ENCODE results near the gene DNAJC30.
"Not testable (repeated sequence)": the region's sequence is repeated elsewhere in the genome, so short reads cannot be mapped to it uniquely, and the experiment has no call there.

DNAJC30 gene

DNA sequence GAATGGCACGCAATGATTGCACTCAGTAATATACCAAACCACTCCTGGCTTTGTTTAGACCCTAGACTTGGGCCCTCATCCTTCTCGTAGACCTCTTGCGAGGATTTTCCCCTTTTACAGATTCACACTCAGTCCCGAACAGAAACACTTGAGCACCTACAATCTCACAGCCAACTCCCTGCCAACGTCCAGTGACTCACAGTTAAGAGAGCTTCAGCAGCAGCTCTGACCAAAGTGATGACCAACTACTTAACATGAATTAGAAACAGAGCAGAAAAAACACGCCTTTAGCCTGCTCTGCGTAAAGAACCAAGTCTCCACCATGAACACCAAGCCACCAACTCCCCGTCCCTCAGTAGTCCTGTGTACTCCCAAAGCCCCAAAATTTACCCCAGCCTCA is 2.2 kb downstream of the DNAJC30 start:
- no peak for DNase-seq (ENCODE audit: low spot score)

DNA sequence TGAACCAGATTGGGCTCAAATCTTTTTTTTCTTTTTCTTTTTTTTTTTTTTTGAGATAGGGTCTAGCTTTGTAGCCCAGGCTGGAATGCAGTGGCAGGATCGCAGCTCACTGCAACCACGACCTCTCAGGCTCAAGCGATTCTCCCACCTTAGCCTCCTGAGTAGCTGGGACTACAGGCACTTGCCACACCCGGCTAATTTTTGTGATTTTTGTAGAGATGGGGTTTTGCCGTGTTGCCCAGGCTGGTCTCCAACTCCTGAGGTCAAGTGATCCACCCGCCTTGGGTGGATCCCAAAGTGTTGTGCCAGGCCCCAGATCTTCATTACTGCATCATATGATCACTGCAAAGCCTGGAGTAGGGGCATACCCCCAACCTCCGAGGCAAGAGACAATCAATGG is 2.8 kb downstream of the DNAJC30 start:
- DNase-seq (ENCODE audit: low spot score), result no peak

DNA sequence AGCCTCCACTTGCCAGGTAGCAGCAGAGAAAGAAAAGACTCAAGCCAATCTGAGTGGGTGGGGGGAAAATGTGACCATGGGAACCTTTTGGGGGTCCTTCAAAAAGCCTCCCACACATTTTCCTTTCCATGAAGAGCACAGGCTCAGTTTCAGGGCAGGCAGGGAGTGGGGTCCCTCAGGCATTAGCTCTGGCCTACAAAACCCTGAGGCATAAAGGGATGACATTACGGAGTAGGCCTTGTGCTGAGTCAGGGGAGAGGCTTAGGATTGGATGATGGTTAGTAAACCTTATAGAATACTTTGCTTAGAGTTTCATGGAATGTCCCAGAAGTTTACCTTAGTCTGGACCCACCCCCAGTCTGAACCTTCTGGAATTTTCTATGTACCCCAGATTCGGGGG is 3.5 kb downstream of the DNAJC30 start:
- no peak for DNase-seq (ENCODE audit: low spot score)

DNA sequence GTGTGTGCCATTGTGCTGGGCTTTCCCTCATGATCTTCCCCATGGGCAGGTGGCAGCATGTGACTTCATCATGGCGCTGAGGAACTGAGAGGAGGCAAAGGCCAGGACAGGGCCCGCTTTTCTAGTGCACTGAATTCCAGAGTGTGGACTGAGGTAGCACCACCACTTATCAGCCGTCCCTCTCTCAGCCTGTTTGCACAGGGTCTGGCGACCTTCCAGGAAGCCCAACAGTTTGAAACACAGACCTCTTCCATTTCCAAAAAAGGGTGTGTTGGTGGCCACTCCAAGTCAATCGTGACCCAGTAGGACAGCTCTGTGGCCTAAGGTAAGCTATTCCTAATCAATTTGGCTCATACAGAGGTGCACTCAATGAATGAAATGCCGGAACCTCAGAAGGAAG is 4.4 kb downstream of the DNAJC30 start:
- no peak for DNase-seq (ENCODE audit: low spot score)

DNA sequence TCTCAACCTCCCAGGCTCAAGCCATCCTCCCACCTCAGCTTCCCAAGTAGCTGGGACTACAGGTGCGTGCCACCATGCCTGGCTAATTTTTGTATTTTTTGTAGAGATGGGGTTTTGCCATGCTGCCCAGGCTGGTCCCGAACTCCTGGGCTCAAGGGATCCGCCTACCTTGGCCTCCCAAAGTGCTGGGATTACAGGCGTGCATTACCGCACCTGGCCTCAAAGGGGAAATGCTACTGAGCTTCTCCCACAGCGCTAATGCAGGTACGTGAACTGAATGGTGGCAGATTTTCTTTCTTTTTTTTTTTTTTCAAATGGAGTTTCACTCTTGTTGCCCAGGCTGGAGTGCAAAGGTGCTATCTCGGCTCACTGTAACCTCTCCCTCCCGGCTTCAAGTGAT is 7.2 kb downstream of the DNAJC30 start:
- DNase-seq (ENCODE audit: low spot score), result not testable (repeated sequence)

DNA sequence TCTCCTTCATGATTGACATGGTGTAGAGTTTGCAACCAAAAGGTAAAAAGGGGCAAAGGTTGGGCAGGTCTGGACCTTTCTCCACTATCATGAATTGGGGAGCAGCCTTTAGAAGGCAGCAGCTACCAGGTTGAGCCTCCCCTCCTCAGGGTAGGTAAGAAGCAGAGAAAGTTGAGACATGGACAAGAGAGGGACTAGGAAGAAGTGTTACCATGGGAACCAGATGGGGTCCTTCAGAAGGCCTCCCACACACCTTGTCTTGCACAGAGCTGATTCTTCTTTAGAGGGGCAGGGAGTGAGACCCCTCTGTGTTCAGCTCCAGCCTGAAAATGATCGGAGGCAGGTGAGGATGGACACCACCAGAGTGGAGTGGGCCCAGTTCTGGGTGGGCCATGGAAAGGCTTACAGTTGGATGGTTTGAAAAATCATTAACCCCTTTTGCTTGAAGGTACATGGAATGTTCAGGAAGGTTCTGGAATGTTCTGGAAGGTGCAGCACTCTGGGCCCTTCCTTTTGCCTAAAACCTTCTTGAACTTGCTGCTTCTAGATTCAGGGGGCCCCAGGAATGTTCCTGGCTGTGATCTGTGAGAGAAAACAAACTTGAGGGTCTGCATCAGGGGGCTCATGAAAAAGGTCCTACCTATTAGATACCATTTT is 8.7 kb downstream of the DNAJC30 start:
- DNase-seq (ENCODE audit: low spot score), result no peak

DNA sequence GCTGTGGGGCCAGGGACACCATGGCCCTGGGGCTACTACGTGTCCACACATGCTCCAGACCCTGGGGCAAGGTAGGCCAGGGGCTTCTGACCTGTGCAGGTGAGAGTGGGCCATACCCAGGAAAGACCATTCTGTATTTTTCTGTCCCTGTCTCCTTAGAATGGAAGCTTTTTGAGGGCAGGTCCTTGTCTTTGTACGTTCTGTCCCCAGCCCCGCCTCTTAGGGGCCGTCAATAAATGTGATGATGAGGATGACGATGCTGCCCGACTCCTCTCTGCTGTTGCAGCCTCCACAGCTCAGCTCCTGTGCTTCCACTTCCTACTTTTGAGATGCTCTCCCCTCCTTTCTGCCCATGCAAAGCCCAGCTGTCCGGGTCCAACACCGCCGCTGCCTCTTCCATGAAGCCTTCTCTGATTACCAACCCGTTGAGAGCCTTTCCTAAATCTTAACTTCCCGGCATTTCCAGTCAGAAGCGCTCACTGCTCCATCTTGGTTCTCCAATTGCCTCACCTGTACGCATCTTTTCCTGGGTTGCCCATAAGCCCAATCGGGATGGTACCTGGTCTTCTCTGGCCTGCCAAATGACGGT is 11.3 kb downstream of the DNAJC30 start:
- DNase-seq (ENCODE audit: low spot score), result no peak

DNA sequence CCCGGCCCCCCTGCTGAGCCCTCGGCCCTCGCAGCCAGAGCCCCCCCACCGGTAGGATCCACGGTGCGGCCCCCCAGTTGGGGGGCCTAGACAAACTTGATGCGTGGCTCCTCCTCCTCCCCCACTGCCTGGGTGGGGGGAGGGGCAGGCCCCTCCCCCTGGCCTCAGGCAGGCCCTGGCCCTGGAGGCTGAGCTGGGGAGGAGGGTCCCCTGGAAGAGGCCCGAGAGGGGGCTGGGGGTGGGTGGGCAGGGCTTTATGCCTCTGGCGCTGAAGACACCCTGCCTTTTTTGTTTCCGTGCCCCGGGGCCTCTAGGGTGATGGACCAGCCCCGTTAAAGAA is 12.0 kb downstream of the DNAJC30 start:
- DNase-seq (ENCODE audit: low spot score), result no peak

DNA sequence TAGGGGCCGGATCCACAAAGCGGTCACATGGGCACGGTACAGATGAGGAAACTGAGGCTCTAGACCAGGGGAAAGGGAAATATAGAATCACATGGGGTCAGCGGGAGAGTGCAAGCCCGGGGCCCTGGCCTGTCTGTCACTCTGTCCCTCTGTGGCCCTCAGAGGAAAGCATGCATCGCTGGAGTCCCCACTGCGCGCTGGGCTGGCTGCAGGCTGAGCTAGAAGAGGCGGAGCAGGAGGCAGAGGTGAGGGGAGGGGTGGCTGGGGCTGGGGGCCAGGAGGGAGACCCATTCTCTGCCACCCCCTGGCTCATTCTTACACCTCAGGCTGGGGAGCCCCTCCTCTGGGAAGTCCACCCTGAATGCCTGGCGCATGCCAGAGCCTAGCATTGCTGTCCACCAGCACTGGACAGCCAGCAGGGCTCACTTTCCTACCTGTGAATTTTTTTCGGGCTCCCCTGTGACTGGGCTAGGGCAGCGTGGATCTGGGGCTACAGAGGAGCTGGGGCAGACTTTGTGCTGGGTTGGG is 13.3 kb downstream of the DNAJC30 start:
- no peak for DNase-seq (ENCODE audit: low spot score)

DNA sequence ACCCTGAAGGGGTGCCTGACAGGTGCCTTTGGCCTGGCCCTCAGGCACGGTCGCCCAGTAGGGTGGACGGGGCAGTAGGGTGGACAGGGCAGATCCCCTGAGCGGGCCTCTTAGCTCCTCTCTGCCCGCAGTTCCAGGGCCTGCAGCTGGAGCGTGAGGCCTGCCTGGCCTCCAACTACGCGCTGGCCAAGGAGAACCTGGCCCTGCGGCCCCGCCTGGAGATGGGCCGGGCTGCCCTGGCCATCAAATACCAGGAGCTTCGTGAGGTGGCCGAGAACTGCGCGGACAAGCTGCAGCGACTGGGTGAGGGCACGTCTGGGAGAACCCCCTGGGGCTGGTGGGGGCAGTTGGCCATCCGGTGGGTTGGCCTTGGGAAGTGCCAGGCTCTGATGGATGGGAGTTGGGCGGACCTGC is 14.0 kb downstream of the DNAJC30 start:
- DNase-seq (ENCODE audit: low spot score), result no peak

DNA sequence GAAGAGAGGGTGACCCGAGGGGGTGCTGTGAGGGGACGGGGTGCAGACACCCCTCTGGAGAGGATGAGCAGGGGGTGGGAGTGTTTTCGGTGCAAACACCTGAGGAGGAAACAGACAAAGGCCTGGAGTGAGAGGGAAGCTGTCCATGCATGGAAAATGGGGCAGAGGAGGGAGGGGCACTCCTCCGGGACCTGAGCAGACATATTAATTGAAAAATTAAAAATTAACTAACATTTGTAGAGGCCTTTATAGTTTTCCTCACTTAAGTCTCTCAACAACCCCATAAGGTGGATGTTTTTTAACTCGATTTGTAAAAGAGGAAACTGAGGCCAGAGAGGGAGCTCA is 14.4 kb downstream of the DNAJC30 start:
- no peak for DNase-seq (ENCODE audit: low spot score)

DNA sequence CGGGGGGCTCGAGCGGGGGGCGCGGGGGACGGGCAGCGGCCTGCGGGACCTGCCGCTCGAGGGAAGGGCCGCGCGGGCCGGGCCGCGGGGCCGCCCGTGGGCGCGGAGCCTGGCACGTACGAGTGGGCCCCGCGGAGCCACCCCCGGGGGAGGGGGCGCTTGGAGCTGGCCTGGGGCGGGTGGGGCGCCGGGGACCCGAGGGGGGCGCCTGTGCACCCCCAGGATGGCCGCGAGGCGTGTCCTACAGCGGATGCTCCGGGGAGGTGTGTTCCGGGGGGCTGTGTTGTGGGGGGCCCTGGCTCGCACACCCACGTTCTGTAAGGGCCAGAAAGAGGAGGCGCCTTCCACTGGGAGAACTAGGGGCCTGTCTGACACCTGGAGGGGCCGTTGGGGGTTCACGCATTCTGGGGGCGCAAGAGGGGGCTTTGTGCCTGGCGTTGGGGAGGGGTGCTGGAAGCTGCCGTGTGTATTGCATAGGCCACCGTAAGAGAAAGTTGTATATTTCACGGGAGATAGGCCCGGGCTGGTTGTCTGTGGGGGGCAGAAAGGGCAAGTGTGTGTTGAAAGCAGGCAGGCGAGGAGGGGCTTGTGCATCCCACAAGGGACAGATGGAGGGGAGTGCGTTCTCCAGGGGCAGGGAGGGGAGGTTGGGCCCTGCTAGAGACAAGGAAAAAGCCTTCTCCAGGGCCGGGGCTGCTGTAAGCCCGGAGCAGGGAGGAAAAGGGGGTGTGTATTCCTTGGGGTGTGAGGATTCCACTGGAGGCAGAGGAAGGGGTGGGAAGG is 15.0 kb downstream of the DNAJC30 start:
- DNase-seq (ENCODE audit: low spot score), result peak; percentile 53

DNA sequence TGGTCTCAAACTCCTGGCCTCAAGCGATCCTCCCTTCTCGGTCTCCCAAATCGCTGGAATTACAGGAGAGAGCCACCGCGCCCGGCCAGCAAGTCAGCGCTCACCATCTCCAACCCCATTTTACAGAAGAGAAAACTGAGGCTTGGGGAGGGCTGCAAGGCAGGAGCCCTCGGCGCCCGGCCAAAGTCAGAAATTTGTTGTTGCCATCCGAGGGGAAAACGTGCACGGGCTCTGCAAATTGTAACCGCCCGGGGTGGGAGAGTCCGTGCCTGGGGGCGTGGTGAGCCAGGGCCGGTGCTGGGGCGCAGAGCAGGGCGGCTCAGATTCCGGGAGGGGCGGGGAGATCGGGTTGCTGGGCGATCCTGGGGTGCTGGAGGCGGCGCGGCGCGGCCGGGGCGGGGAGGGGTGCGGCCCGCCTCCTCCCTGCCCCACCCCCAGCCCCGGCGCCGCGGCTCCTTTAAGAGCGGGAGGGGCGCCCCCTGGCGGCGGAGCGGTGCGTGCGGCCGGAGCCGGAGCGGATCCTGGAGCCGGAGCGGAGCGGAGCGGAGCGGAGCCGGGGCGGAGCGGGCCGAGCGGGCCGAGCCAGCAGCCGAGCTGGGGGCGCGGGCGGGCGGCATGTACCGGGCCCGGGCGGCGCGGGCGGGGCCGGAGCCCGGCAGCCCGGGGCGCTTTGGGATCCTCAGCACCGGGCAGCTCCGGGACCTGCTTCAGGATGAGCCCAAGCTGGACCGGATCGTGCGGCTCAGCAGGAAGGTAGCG is 15.7 kb downstream of the DNAJC30 start, which contains the start of gene VPS37D:
TSS of gene VPS37D (plus strand) at position 488 of the 759 bp plus-strand sequence. CDS start at position 616, 128 bp downstream.
- DNase-seq (ENCODE audit: low spot score), result peak; percentile 93

DNA sequence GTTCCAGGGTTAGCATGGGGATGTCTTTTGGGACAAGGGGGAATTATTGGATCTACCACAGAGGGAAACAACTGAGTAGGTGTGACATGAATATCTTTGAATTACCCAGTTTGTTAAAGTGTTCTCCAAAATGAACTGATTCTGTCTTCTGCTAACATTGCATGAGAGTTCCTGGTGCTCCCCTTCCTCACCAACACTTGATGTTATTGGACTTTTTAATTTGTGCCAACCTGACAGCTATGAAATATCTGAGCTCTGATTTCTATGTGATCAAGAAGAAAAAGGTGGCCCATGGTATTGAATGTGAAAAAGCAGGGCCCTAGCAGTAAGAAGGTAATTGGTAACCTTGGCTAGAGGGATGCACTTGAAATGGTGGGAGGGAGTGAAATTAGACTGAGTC is 20.2 kb downstream of the DNAJC30 start:
- no peak for DNase-seq (ENCODE audit: low spot score)

DNA sequence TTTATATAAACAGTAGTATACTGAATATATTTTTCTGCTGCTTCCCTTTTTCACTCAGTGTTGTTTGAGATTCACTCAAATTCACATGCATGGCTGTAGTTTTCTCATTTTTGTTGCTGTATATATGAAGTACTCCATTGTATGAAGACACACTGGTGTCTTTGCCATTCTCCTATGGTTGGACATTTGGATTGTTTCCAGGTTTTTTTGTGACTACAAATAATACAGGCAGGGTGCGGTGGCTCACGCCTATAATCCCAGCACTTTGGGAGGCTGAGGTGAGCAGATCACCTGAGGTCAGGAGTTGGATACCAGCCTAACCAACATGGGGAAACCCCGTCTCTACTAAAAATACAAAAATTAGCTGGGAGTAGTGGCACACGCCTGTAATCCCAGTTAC is 22.7 kb downstream of the DNAJC30 start:
- not testable (repeated sequence) for DNase-seq (ENCODE audit: low spot score)

DNA sequence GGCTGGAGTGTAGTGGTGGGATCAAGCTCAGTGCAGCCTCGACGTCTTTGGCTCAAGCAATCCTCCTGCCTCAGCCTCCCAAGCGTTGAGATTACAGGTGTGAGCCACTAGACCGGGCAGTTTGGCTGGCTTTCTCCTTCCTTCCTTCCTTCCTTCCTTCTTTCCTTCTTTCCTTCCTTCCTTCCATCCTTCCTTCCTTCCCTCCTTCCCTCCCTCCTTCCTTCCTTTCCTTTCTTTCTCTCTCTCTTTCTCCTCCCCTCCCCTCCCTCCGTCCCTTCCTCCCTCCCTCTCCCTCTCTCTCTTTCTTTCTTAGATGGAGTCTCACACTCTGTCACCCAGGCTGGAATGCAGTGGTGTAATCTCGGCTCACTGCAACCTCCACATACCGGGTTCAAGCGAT is 23.3 kb downstream of the DNAJC30 start:
- DNase-seq (ENCODE audit: low spot score), result no peak

DNA sequence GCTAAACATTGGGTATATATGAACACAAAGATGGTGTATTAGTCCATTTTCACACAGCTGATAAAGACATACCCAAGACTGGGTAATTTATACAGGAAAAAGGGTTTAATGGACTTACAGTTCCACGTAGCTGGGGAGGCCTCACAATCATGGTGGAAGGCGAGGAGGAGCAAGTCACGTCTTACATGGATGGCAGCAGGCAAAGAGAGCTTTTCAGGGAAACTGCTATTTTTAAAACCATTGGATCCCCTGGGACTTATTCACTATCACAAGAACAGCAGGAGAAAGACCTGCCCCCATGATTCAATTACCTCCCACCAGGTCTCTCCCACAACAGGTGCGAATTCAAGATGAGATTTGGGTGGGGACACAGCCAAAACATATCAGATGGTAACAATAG is 27.9 kb downstream of the DNAJC30 start:
- not testable (repeated sequence) for DNase-seq (ENCODE audit: low spot score)

DNA sequence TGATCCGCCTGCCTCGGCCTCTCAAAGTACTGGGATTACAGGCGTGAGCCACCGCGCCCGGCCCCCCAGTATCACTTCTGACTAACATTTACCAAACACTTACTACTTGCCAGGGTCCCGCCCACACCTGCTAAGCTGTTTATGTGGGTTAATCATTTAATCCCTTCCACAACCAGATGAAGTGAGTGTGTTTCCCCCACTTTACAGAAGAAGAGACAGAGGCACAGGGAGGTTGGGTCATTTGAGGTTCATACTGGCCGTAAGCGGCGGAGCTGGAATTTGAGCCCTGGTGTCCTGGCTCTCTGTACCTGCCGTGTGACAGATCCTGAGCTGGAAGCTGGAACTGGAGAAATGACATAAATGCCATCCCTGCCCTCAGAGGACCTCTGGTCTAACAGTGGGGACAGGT is 30.7 kb downstream of the DNAJC30 start:
- no peak for DNase-seq (ENCODE audit: low spot score)

DNA sequence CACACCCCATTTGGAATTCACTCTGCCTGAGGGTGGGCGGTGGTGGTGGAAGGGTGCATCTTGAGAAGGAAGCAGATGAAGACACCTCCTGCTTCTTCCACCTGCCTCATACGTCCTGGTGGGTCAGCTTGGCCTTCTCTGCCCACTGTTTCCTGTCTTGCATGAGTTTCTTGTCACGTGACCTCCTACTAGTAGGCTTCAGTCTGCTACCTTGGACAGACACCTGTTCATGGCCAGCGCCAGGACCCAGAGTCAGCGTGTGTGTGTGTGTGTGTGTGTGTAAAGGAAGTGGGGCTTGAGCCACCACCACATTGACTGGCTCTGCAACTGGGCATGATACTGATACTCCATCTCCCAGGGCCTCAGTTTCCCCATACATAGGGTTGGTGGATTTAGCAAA is 32.7 kb downstream of the DNAJC30 start:
- DNase-seq (ENCODE audit: low spot score), result no peak

DNA sequence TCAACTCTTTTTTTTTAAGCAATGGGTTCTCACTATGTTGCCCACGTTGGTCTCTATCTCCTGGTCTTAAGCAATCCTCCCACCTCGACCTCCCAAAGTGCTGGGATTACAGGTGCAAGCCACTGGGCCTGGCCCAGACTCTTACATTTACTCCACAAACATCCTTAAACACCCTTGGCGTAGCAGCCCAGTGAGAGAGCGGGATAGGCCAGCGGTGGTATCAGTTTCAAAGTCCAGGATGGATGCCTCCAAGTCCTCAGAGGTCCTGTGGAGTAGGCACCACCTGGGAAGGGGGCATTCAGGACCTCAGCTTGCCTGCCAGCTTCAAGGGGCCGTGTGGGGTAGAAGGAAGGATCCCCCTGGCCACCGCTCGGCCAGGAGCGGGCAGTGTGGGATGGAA is 33.7 kb downstream of the DNAJC30 start:
- DNase-seq (ENCODE audit: low spot score), result no peak

DNA sequence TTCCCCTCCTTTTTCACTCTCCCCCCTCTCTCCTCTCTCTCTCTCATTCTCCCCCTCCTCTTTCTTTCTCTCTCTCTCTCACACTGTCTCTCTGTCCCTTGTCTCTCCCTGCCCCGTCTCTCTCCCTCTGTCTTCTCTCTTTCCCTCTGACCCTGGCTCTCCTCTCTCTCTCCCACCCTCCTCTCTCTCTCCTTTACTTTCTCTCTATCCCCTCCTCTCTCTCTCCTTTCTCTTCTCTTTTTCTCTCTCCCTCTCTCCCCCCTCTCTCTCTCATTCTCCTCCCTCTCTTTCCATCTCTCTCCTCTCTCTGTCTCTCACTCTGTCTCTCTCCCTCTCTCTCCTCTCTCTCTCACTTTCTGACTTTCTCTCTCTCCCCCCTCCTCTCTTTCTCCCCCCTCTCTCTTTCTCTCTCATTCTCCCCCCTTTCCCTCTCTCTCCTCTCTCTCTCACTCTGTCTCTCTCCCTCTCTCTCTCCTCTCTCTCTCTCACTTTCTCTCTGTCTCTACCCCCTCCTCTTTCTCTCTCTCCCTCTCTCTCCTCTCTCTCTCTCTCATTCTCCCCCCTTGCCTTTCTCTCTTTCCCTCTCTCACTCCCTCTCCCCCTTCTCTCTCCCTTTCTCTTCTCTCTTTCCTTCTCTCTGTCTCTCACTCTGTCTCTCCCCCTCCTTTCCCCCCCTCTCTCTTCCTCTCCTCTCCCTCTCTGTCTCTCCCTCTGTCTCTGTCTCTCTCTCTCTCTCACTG is 34.5 kb downstream of the DNAJC30 start:
- DNase-seq (ENCODE audit: low spot score), result no peak
